ENCODE results near the gene TNS4.

TNS4 gene

GRCh38 chr17:40430272-40431230 is 70.9 kb downstream of the TNS4 start:
- TF ChIP-seq RAD21 (IDR thresholded peaks at IDR 0.05; ENCODE audit: low read depth), result no peak
- TF ChIP-seq EP300 (IDR thresholded peaks at IDR 0.05; ENCODE audit: borderline replicate concordance), result no peak
- TF ChIP-seq EGR1 (IDR thresholded peaks at IDR 0.05), result no peak
- TF ChIP-seq, protein P1, sequence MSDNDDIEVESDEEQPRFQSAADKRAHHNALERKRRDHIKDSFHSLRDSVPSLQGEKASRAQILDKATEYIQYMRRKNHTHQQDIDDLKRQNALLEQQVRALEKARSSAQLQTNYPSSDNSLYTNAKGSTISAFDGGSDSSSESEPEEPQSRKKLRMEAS (IDR thresholded peaks at IDR 0.05), result no peak
- no peak for TF ChIP-seq TEAD4 (IDR thresholded peaks at IDR 0.05)
- no peak for TF ChIP-seq FOXM1 (IDR thresholded peaks at IDR 0.05; ENCODE audit: borderline replicate concordance, low read depth)
- TF ChIP-seq TCF12 (IDR thresholded peaks at IDR 0.05; ENCODE audit: low read depth), result no peak
- TF ChIP-seq TAF1 (IDR thresholded peaks at IDR 0.05; ENCODE audit: low read depth), result no peak
- TF ChIP-seq YY1 (IDR thresholded peaks at IDR 0.05; ENCODE audit: low read depth), result no peak
- no peak for TF ChIP-seq CEBPB (IDR thresholded peaks at IDR 0.05)
- TF ChIP-seq, protein P2, sequence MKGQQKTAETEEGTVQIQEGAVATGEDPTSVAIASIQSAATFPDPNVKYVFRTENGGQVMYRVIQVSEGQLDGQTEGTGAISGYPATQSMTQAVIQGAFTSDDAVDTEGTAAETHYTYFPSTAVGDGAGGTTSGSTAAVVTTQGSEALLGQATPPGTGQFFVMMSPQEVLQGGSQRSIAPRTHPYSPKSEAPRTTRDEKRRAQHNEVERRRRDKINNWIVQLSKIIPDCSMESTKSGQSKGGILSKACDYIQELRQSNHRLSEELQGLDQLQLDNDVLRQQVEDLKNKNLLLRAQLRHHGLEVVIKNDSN (IDR thresholded peaks at IDR 0.05), result no peak
- TF ChIP-seq CREB1 (IDR thresholded peaks at IDR 0.05; ENCODE audit: low read depth), result no peak
- no peak for TF ChIP-seq NFIC (IDR thresholded peaks at IDR 0.05)
- TF ChIP-seq ZBTB7A (IDR thresholded peaks at IDR 0.05; ENCODE audit: low read depth), result no peak
- TF ChIP-seq, protein P3, sequence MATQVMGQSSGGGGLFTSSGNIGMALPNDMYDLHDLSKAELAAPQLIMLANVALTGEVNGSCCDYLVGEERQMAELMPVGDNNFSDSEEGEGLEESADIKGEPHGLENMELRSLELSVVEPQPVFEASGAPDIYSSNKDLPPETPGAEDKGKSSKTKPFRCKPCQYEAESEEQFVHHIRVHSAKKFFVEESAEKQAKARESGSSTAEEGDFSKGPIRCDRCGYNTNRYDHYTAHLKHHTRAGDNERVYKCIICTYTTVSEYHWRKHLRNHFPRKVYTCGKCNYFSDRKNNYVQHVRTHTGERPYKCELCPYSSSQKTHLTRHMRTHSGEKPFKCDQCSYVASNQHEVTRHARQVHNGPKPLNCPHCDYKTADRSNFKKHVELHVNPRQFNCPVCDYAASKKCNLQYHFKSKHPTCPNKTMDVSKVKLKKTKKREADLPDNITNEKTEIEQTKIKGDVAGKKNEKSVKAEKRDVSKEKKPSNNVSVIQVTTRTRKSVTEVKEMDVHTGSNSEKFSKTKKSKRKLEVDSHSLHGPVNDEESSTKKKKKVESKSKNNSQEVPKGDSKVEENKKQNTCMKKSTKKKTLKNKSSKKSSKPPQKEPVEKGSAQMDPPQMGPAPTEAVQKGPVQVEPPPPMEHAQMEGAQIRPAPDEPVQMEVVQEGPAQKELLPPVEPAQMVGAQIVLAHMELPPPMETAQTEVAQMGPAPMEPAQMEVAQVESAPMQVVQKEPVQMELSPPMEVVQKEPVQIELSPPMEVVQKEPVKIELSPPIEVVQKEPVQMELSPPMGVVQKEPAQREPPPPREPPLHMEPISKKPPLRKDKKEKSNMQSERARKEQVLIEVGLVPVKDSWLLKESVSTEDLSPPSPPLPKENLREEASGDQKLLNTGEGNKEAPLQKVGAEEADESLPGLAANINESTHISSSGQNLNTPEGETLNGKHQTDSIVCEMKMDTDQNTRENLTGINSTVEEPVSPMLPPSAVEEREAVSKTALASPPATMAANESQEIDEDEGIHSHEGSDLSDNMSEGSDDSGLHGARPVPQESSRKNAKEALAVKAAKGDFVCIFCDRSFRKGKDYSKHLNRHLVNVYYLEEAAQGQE (IDR thresholded peaks at IDR 0.05; ENCODE audit: low read depth), result no peak

DNA sequence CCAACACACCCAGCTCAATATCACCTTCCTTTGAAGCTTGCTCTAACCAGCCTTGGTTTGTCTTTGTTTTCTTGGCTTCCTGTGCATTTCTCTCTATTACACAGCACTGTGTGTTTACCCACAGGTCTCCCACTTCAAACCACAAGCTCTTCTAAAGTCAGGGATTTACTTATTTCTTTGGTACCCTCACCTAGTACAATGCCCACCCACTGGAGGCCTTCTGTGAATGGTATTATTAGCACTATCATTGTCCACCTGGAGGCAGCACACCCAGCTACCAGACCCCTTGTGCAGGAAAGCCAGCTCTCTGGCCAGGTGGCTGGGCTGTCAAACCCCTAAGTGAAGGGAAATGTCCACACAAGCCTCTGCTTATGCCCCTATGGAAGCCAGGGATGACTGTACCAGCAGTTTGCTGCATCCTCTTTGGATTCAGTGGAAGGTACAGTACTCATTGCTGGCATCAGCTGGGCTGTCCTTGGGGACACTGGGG is 74.4 kb downstream of the TNS4 start:
- TF ChIP-seq RAD21 (IDR thresholded peaks at IDR 0.05; ENCODE audit: low read depth) (no peak), NFIC (IDR thresholded peaks at IDR 0.05) (no peak), FOXM1 (IDR thresholded peaks at IDR 0.05; ENCODE audit: borderline replicate concordance, low read depth) (no peak), EP300 (IDR thresholded peaks at IDR 0.05; ENCODE audit: borderline replicate concordance) (no peak), CREB1 (IDR thresholded peaks at IDR 0.05; ENCODE audit: low read depth) (no peak)
- TF ChIP-seq, protein P3 (IDR thresholded peaks at IDR 0.05; ENCODE audit: low read depth), result no peak
- TF ChIP-seq, protein P2 (IDR thresholded peaks at IDR 0.05), result no peak
